HT-29 (cell line): ENCODE results near the gene CD52. TPM values are rescaled to one million over a fixed set of nuclear protein-coding genes. Genes with fewer than 3 reads are reported as not detected.

Experiments used
- DNase-seq: peaks from one replicate; pipeline ENCODE4 v3.0.0-alpha.2; 2015; ENCODE audit warnings: low spot score
- total RNA-seq: library from RNA; depleted of rRNA; stranded (reverse); fragments of >200 nt; shearing (Covaris generic); gene quantifications from 2 replicates; pipeline ENCODE4 v1.2.3, GENCODE V29; 2014; rRNA removed

CD52 gene
- total RNA-seq, 1 experiment from 2014 or later = 2.1 TPM

DNA sequence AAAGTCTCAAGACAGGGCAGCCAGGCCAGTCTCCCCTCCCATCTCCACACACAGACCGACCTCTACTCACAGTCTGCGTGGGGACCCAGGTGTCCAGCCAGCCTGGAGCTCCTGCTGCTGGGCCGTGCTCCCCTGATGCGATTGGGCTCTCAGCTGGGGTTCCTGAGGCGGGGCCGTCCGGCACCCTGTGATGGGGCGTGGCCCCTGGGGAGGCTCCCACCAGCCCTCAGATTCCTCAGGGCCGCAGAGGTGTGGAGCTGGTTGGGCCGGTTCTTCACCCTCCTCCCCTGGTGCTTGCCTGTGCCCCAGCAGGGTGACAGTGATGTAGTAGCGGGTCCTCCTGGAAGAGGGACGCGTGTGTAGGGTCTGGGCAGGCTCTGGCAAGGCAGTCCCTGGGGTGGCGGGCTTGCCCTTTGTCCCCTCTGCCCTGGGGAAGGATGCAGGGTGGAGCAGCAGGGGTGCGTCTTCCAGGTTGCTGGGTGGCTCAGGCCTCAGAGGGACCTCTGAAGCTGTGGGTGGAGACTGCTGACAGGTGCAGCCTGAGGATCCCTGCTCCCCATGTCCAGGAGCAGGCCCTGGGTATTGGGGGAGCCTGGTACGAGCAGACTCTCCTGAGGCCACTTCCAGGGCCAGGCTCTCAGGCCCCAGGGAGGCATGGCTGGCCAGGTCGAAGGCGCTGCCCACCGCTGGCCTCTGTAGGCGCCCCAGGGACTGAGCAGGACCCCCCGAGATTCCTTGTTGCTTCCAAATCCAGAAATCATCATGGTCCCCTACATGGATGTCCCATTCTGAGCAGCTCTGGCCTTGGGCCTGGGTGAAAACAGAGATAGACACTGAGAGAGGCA, 36.4 kb downstream of the CD52 start, which contains the start of gene CRYBG2:
CRYBG2 (minus strand) TSS at position 155 of the 845 bp plus-strand sequence. CDS start 7,473 bp downstream, outside the sequence.
- DNase-seq = peak; percentile 95

DNA sequence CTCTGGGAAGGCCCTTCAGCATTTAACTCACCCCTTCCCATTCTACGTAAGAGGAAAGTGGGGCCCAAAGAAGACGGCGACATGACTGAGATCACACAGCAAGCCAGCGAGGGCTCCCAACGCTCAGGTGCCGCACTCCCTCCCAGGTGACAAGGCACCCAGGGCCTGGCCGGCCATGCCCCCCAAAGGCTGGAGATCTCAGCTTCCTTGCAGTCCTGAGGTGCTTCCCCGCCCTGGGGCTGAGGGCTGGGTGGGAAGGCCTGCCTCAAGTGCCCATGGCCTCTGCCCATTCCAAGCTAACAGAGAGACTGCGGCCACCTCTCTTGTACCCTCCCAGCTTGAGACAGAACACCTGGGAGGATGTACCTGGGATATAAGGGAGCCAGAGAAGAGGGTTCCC, 37.2 kb downstream of the CD52 start:
- no peak for DNase-seq

DNA sequence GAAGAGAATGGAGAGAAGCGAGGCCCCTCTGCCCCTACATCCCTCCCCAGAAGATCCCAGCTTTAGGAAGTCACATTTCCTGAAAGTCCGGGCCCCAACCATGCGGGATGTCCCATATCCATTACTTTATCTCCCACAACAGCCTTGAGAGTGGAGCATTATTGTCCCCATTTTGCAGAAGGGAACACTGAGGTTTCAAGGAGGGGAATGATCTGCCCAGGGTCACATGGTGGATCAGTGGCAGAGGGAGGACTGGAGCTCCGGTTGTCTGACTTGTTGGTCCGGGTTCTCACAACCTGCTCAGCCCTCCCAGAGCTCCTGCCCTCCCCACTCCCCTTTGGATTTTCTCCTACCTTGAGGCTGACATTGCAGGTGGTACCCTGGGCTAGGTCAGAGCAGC, 38.3 kb downstream of the CD52 start:
- DNase-seq = no peak

DNA sequence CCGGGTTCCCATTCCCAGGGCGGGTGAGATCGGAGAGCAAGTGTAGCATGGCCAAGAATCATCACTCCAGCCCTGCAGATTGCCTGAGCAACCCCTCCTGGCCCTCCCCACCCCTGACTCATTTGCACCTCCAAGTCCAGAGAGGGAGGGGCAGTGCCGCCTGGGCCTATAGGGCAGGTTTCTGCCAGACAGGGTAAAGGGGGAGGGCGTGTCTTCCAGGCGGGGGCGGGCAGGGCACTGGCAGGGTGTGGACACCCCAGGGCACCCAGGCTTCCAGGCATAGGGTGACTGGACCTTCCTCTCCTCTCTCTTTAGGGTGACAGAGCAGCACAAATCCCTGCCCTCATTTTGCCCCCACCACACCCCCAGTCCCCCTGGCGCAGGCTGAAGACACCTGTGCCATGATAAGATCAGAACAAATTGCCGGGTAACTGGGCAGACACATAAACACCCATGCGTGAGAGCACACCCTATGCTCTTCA, 39.4 kb downstream of the CD52 start:
- peak; percentile 43 for DNase-seq

DNA sequence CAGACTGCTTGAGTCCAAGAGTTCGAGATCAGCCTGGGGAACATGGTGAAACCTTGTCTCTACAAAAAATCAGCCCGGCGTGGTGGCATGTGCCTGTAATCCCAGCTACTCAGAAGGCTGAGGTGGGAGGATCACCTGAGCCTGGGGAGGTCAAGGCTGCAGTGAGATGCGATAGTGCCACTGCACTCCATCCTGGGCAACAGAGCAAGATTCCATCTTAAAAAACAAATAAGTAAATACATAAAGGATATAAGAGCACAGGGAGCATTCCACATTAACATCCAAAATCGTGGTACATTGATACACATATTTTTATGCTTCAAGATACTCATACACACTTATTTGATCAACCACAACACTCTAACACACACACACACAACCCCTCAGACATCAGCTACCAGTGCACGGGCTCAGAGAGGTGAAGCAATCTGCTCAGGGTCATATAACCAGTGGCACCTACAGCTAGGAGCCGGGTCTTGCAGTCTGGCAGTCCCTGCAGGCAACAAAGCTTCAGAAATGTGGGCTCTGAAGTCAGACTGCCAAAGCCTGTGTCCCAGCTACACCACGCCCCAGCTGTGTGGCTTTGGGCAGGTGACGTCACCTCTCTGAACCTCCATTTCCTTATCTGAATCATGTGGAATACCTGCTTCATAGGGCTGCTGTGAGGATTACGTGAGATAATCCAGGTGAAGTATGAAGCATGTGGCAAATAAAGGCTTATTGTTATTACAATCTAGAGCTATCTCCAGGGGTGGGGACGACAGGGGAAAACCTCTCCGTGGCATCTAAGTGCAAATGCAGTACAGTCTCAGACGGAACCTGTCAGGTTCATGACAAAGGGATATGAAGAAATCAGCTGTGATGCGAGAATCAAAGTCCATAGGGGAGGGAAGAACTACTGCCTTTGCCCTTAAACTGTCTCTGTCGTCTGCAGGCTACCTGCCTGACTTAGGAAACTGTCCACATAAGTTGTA, 40.9 kb downstream of the CD52 start:
- DNase-seq = peak; percentile 93

DNA sequence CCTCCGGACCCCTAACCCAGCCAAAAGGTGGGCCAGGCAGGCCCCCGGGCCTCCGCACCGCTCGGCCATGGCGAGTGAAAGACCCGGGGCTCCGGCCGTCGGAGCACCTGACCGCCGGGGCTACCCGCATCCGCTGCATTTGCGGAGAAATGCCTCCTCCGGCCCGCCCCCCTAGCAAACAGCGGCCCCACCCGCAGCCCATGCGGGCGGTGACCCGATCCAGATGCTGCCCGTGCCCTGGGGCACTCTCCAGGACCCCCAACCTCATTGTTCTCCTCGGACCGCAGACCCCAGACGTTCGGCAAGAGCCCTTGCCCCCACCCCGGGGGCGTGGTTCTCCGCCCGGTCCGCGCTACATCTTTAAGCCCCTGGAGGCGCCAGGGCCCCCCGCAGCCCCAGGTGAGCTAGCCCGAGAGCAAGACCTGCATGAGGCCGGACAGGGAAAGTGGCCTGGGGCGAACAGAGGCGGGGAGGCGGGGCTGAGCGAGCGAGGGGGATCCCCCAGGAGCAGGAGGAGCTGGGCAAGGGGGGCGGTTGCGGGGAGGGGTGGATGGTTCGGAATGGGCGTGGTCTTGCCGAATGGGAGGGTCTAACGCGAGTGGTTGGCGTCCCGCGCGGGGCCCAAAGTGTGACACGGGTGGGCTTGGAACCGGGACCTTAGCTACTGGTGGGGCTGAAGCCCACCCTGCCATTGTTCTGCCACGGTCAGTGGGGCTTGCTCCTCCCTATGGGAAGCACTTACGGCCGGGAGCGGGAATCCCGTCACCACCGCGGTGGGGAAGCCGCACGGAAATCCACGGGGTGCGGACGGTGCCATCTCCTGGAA, 42.4 kb downstream of the CD52 start:
- DNase-seq = no peak

DNA sequence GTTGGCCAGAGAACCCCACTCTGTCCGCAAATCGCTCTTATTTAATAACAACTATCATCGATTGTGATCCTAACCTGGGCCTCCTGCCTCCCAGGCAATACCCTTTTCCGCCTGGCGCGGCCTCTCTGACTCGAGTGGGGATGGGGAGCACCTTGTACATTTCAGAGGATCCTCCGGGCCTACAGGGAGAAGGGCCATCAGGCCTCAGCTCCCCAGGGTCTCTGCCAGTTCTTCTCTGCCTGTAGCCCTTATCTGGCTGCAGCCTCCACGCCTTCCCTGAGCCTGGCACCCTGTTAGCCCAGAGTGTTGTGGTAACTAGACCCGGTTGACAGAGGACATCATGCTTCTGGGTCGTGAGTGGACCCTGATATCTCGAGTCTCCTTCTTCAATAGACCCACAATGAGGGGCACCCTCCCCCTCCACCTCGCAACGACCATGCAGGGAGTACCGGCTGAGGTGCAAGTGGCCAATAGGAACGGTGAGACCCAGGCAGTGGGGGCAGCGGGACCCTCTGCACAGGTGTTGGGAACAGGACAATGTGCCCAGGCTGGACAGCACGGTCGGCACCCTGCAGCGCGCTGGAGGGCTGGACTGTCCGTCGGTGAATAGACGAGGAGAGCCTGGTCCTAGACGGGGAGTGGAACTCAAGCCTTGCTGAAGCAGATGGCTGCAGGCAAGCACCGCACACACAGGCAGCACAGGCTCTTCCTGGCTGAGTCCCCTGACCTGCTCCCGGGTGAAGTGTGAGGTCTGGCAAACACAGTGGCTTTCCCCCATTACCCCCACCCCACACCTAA, 43.2 kb downstream of the CD52 start:
- no peak for DNase-seq

DNA sequence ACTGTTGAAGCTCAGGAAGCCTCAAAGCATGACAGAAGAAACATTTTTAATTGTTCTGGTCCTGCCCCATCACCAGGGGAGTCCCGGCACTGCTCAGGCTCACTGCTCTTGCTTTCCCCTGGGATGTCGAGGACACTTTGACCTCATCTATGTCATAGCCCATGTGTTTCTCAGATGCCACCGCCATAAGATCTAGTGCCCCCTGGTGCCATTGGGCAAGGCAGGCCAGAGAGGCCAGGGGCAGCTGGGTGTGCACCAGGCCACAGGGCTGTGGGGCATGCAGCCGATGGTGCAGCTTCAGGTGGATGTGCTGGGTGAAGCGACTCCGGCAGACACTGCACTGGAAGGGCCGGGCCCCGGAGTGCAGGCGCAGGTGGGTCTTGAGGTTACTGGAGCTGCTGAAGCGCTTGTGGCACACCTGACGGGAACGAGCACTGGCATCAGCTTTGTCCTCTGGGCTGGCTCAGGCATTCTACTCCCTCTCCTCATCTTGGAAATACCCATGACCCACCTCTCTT, 43.9 kb downstream of the CD52 start:
- DNase-seq = peak; percentile 32

DNA sequence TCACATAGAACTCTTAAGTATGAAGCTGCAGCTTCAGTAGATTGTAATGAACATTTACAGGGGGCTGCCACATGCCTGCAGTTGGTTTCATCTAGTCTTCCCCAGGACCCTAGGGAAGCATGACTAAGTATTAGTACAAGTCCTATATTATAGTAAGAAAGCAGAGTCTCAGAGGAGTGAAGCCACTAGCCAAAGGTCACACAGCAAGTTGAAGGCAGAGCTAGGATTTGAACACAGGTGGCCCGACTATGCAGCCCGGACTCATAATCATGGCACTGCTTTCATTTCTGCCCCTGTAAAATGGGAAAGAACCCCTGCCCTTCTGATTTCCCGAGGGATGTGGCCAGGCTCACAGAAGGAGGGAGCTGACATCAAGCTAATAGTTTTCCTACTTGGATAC, 44.6 kb downstream of the CD52 start:
- DNase-seq = no peak

DNA sequence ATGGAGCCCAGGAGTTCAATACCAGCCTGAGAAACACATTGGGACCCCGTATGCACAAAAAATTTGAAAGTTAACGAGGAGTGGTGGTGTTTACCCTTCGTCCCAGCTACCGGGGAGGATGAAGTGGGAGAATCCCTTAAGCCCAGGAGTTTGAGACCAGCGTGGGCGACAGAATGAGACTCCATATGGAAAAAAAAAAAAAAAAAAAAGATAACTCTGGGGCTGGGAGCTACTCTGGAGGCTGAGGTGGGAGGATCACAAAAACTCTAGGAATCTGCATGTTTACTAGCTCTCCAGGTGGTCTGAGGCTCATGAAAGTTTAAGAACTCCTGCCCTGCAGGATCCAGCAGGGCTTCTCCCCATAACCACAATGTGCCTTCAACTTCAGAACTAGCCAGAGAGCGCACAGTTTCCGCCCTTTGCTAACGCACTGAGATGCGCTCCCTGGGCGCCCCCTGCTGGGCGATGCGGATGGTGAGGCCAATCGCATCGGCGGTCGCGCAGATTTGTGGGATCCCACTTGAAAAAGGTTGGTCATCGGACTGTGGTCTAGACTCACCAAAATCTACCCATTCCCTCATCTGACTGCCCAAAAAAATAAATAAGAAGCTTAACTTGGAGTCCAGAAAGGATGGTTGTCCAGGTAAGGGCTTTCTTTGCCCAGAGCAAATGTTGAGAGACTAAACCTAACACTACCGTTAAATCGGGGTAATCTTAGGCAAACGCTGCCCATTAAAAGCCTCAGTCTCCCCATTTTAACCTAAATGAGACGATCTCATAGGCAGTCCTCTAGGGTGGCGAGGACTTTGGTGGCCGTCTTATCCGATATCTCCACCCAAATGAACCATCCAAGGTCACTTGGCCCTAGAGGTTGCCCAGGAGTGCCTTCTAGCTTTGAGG, 46.0 kb downstream of the CD52 start:
- peak; percentile 92 for DNase-seq

DNA sequence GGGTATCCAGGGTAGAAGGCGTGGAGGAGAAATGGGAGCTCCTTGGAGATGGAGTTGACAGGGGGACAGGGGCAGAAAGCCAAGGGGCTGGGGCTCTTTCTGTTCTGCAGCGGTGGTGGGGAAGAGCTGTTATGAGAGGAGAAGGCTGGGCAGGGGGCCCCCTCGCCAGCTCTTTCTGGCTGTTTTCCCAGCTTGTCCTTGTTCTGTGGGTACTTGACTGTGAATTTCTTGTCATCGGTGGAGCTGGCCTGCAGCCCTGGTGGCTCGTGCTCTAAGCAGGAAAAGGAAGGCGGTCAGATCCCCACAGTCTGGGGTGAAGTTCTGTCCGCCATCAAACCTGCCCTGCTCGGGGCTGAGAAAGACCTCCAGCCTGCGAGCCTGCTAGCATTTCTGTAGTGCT, 47.2 kb downstream of the CD52 start:
- DNase-seq = no peak

DNA sequence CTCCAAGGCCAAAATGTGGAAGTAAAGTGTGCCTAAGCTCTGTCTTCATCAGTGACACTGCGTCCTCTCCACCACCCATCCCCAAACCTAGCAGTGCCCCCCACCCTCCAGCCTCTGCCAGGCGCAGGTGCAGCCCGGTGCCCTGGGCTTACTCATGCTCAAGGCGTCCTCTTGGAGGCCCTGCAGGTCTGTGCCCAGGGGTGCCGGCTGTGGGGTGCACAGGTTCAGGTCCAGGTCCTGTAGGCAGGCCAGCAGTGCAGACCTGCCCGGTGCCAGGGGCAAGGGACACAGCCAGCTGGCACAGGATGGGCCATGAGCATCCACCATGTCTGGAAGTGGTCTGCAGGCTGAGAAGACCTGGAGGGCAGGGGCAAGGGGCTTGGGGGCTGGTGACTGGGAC, 49.7 kb downstream of the CD52 start:
- DNase-seq = no peak

DNA sequence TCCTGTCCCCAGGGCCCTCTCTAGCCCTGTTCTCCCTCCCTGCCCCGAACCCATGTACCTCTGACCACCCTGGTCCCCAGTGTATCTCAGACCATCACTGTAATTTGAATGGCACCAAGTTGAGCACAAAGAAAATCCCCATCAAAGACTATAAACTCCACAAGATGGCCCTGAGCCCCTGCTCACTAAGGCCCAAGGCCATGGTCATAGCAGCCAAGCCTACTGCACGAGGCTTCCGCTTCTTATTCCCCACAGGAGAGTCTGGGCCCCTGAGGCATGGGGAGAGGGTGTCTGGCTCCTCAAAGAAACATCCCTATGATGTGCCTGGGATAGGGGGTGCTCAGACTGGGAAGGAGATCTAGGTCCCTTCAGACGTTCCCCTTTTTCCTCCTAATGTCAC, 50.2 kb downstream of the CD52 start:
- no peak for DNase-seq

DNA sequence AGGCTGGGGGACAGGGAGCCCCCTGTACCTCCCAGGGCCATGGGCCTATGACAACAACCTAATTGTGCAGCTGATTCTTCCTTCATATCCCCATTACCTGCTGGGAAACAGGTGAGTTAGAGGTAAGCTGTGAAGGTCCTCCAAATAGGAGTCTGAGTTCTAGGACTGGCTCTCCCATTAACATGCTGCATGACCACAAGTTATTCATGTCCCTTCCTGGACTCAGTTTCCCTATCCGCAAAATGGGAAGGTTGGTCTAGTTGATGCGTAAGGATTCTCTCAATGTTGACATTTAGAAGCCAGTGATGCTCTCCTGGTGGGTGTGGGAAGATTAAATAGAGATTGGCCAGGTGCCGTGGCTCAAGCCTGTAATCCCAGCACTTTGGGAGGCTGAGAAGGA, 50.7 kb downstream of the CD52 start:
- DNase-seq = no peak

Other genes with a start within 250 kb of the CD52 start
- 3.9 and 4.3 TPM in 2 replicates for gene PDIK1L, start 206.1 kb upstream of the CD52 start, total RNA-seq
- not detected in 2 replicates for gene FAM110D, start 158.9 kb upstream of the CD52 start, total RNA-seq
- gene C1orf232, start 149.0 kb upstream of the CD52 start, total RNA-seq = not detected in 2 replicates
- 170 and 217 TPM in 2 replicates for gene ZNF593, start 148.1 kb upstream of the CD52 start, total RNA-seq
- gene ZNF593OS, start 146.1 kb upstream of the CD52 start, total RNA-seq = 1.6 TPM in 1 of 2 replicates, not detected in the other
- 39.9 and 40.4 TPM in 2 replicates for gene CNKSR1, start 140.5 kb upstream of the CD52 start, total RNA-seq
- gene CATSPER4, start 127.4 kb upstream of the CD52 start, total RNA-seq = not detected in 2 replicates
- 25.8 and 27.0 TPM in 2 replicates for gene CEP85, start 83.8 kb upstream of the CD52 start, total RNA-seq
- gene SH3BGRL3, start 37.9 kb upstream of the CD52 start, total RNA-seq = 172 and 198 TPM in 2 replicates
- gene UBXN11, start 11.3 kb upstream of the CD52 start, total RNA-seq = 22.0 and 26.8 TPM in 2 replicates
- 32.7 and 49.4 TPM in 2 replicates for gene CRYBG2, start 36.2 kb downstream of the CD52 start, total RNA-seq
- not detected in 2 replicates for gene ZNF683, start 54.8 kb downstream of the CD52 start, total RNA-seq
- gene LIN28A, start 92.9 kb downstream of the CD52 start, total RNA-seq = not detected in 2 replicates
- gene DHDDS, start 114.4 kb downstream of the CD52 start, total RNA-seq = 36.0 and 43.9 TPM in 2 replicates
- 449 and 531 TPM in 2 replicates for gene HMGN2, start 154.5 kb downstream of the CD52 start, total RNA-seq
- 72.6 and 79.8 TPM in 2 replicates for gene RPS6KA1, start 211.8 kb downstream of the CD52 start, total RNA-seq